ENCODE measurements around the gene CRYGC.

DNA sequence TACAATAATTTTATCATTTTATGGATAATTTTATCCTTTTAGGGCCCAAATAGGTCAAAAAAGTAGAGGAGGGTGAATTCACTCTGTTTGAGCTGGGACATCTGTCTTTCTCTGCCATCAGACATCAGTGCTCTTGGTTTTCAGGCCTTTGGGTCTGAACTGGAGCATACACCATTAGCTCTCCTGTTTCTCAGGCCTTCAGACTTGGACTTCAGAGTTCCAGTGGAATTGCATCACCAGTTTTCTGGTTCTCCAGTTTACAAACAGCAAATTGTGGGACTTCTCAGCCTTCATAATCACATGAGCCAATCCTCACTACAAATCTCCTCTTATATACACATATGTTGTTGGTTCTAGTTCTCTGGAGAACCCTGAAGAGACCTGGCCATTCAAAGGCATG lies 39.2 kb downstream of the CRYGC start:
- TF ChIP-seq CTCF (IDR thresholded peaks at IDR 0.05) (no peak), POLR2A (IDR thresholded peaks at IDR 0.05) (no peak)

Measured in testis (tissue), 2 donors.